Inferior parietal cortex (tissue), 1 donor: Measurements from ENCODE around the gene DTWD1.
A peak's percentile ranks its signal among the peaks of the same experiment; 100 is the strongest.
"Not testable (repeated sequence)": the region's sequence is repeated elsewhere in the genome, so short reads cannot be mapped to it uniquely, and the experiment has no call there.

Source experiments
- DNase-seq: peaks from one replicate; pipeline ENCODE4 v3.0.0-alpha.2; 2016; ENCODE audit errors: extremely low spot score

Gene DTWD1, protein sequence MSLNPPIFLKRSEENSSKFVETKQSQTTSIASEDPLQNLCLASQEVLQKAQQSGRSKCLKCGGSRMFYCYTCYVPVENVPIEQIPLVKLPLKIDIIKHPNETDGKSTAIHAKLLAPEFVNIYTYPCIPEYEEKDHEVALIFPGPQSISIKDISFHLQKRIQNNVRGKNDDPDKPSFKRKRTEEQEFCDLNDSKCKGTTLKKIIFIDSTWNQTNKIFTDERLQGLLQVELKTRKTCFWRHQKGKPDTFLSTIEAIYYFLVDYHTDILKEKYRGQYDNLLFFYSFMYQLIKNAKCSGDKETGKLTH

DNA sequence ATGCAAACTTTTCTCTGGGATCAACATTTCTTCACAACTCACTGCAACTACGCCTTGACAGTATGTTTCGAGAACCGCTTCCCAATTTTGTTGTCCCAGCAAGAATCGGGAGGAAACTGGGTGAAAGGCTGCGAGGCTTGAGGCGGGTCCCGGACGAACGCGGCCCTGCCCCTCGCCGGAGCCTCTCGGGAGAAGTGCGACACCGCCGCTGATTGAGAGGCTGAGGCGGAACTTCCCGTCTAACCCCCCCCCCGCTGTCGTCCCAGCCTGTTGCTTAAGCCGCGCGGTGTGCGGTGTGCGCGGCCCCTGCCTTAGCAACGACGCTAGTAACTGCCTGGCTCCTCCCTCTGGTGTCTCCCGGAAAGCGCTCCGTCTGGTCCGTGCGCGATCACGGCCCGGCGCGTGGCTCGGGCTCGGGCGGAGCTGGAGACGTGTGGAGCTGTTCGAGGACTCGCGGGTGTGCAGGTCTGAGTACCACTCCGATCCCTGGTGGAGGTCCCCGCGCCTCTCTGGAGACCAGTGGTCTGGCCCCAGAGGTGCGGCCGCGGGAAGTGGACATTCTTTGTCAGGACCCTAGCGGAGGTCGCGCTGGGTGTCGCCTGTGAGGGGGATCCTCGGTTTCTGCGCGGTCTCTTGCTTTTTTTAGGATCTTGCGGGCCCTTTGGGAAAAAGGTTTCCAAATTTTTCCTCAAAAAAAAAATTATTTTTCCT is at the start of gene DTWD1, which contains the start of gene FAM227B:
Gene DTWD1 (plus strand): TSS at position 391 of the 711 bp plus-strand sequence. CDS start 4,120 bp downstream, outside the sequence.
Gene FAM227B (minus strand): TSS at position 161 of the 711 bp plus-strand sequence. CDS start 5,647 bp downstream, outside the sequence.
- DNase-seq, result peak; percentile 93

DNA sequence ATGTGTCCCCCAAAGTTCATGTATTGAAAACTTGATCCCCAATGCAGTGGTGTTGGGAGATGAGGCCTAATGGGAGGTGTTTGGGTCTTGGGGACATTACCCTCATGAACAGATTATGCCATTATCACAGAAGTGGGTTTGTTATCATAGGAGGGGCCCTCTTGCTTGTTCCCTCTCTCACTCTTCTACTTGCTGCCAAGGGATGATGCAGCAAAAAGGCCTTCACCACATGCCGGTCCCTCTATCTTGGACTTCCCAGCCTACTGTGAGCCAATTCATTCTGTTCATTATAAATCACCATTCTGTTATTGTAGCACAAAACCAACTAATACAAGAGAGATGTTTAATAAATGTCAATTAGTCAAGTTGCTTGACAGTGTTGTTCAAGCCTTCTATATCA is 47.4 kb upstream of the DTWD1 start:
- no peak for DNase-seq

DNA sequence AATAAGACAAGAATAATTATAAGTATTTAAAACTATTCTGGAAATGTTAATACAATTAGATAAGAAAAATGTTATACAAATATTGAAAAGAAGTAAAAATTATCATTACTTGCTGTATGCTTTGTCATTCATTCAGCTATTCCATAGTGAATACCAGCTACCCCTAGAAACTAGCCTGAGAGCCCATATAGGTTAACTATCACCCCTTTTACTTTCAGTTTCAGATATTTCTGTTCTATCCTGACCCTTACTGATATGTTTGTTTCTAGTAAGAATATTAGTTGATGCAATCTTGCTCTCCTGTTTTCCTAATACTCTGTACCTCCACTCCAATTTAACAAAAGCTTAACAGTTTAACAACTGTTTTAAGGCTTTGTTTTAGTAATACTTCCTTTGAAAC is 31.8 kb upstream of the DTWD1 start:
- DNase-seq, result no peak

DNA sequence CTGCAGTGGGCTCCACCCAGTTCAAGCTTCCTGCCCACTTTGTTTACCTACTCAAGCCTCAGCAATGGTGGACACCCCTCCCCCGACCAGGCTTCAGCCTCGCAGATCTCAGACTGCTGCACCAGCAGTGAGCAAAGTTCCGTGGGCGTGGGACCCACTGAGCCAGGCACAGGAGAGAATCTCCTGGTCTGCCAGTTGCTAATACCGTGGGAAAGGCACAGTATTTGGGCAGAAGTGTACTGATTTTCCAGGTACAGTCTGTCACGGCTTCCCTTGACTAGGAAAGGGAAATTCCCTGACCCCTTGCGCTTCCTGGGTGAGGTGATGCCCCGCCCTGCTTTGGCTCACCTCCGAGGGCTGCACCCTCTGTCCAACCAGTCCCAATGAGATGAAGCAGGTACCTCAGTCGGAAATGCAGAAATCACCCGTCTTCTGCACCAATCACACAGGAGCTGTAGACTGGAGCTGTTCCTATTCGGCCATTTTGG is 28.0 kb upstream of the DTWD1 start:
- DNase-seq, result not testable (repeated sequence)

DNA sequence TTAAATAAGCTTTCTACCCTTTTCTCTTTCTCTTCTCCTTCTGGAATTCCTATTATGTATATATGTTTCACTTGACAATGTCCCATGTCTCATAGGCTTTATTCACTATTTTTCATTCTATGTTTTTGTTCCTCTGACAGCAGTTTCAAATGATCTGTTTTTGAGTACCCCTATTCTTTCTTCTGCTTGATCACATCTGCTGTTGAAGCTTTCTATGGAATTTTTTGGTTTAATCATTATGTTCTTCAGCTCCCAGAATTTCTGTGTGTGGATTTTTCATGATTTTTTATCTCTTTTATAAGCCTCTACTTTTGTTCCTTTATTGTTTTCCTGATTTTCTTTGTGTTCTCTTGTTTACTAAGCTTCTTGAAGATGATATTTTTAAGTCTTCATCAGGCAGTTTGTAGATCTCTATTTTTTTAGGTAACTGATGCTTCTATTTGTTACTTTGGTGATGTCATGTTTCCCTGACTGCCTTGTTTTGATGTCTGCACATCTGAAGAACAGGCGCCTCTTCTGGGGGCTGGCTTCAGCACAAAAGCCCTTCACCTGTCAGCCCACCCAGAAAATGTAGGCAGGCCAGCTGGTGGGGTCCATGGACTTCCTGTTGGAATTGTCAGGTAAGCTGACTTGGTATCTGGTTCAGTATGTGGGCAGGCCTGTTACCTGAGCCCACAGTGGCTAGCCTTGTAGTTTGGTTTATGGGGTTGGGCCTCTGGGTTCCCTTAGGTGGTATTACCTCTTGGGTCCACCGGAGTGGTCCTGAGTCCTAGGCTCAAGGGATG is 16.0 kb upstream of the DTWD1 start:
- DNase-seq, result no peak

DNA sequence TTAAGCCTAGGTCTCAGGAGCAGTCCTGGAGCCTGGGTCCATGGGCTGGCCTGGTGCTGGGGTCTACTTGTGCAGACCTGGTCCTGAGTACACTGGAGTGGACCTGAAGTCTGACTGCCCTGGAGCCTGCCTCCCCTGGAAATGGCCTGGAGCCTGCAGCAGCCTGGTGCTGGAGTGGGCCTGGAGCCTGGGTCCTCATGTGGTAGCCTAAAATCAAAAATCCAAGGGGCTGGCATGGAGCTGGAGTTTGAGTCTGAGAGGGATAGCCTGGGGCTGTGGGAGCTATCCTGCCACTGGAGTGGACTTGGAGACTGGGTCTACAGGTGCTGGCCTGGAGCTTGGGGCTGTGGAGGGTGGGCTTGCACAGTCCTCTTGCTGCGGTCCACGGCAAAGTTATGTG is 15.3 kb upstream of the DTWD1 start:
- DNase-seq, result no peak

DNA sequence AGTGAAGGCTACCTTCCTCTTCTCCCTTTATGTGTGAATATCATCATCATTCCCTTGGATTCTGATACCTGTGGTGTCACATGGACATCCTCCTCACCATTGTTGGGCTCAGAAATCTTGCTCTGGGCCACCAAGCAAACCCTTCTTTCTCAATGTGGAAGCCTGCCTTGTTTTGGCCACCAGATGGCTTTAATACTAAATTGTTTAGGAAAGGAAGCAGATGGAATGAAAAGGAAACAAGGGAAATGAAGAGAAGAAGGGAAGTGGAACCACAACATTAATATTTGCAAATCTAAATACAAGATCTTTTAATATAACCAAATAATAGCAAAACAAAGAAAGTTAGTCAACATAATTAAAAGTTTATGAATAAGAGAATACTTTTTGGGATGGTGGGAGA is 14.3 kb upstream of the DTWD1 start:
- DNase-seq, result no peak

DNA sequence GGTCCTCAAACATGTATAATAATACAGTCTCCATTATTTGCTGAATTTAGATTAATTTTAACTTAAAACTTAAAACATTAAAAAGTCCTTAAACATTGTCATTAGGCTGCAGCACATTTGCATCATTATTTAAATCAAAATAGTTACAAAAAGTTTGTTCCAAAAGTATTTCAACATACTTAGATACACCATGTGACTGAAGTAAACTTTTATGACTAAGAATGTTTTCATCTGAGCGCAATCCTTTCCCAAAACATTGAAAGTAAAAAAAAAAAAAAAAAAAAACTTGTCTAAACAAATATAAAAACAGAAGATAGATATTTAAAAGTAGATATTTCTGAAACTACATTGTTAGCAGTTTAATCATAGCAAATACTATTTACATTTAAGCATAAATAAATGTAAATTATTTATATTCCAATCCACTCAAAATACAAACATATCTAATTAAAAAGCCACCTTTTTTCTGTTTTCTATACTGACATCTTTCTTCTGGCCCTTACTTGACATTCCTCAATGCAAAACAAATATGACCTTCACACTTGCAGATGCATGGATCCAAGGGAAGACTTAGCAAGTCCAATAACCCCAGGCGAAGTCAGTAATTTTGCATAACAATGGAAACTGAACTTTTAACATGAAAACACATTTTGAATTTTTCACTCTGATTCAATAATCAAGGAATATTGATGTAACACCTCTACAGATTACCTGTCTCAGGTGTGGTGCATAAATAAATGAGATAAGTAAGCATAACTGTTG is 10.5 kb upstream of the DTWD1 start:
- DNase-seq, result no peak

DNA sequence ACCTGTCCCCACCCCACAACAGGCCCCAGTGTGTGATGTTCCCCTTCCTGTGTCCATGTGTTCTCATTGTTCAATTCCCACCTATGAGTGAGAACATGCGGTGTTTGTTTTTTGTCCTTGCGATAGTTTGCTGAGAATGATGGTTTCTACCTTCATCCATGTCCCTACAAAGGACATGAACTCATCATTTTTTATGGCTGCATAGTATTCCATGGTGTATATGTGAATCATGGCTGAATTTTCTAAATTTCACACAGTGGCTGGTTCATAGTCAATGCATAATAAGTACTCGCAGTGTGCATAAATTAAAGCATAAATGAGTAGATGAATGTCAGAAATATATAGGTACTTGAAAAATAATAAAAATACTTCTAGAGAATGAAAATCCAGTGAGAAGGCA is 8.6 kb upstream of the DTWD1 start:
- not testable (repeated sequence) for DNase-seq

DNA sequence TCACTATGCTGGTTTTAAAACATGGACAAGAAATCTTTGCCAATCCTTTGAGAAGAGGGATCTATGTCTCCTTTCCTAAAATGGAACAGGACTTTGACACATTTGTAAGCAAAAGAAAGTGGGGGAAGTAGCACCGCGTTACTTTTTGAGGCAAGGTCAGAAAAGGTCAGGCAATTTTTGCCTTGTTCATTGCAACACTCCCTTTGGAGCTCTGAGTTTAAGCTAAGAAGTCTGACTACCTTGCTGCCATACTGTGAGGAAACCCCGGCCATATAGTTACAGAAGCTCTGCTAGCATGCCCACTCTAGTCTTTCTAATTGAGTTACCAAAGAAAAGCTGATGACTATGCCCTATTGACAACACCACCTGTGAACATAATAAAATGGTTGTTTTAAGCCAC is 1.6 kb upstream of the DTWD1 start:
- DNase-seq, result no peak

DNA sequence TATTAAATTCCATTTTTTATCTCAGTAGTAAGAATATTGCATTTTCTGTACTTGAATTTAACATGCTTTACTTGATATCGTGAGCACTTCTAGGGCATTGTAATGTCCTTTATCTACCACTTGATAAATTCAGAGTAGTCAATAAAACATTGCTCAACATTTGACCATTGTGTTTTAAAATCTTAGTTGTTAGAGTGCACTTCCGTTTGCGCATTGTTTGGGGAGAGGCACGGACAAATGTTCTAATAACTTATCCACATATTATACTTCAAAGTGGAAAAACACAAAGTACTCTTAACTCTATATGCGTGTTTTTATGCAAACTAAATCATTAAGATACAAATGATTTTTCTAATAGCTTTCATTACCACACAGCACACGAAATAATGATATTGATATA is 649 bp upstream of the DTWD1 start:
- DNase-seq, result peak; percentile 27

DNA sequence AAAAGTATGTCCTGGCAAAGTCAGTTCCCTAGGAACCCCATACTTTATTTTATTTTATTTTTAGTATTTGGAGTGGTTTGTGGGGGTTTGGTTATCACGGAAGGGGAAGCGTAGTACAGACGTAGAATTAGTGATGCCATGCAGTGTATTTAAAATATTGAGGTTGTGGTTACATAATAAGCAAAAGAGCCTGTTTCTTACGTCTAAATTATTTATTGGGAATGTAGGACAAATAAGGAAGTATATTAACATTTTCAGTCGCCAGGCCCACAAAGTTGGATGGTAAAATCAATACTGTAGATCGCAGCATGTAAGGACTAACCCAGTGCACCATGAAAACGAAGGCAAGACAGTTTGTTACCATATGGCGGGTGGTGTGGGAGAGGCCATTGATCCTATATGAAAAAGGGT is 558 bp downstream of the DTWD1 start:
- no peak for DNase-seq

DNA sequence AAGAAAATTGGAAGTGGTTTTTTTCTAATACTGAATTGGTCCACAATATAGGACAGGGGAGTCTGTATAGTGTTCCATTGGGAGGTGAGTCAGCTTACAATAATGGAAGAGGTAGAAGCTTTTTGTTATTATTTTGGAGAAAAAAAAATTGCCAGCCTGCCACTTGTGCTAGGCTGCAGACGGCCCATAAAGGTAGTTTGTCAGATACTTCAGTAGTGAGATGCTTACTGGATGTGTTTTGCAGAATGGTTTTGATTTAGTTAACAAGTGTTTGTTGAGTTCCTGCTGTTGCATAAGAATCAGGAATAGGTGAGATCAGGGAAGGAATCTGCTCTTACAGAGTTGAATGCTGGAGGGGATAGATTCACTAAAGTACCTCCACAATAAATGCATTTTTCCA is 1.0 kb downstream of the DTWD1 start:
- no peak for DNase-seq

DNA sequence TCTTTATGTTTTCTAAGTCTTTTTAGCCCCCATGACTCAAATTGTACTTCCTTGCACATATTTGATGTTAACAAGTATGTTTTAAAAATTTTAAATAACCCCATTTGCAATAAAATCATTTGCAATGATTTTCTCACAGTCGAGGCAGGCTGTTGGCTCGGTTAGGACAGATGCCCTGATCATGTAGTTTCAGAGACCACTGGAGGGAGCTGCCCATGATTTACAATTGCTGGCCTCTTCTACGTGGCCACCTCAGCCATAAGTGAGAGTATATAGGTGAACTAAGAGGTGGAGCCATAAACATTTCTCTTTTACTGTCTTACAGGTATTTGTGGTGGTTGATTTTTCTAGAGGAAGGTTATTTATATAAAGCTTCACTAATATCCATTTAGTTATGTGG is 1.7 kb downstream of the DTWD1 start:
- no peak for DNase-seq

DNA sequence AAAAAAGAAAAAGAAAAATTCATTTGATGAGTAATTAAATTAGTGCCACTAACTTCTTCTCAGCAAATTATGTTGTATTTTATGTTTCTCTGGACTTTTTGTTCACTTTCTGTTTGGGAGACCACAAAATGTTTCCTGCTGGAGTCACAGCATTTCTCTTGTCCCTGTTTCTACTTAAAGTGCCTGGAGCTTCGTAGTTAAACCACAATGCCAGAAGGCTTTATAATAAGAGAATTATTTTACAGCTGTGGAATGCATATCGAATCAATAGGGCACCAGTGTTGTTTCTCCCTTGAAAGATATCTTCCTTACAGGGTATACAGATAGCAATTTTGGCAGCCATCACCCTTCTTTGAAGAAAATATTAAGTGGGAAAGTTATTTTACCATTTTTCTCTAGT is 3.2 kb downstream of the DTWD1 start:
- DNase-seq, result no peak

DNA sequence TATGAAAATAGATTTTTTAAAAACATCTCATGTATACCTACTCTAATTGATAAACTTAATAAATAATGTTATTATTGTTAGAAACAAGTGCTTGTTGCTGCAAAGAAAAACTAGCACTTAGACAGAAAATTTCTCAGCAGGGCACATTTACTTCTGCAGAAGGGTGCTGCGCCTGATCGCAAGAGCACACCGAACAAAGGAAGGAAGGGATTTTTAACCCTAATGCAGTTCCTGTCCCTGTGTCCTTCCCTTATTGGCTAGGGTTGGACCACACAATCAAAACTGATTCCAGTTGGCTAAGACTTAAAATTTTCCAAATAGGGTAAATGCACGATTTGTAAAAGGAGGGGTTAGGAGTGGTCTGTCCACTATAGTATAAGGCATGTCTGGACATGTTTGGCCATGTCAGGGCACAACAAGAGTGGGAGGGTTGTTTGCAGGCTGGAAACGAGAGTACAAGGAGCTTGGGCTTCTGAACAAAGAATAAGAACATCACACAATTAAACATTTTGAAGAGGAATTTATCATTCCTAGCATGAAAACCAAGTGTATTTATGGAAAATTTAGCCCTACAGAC is 4.7 kb downstream of the DTWD1 start:
- DNase-seq, result no peak

DNA sequence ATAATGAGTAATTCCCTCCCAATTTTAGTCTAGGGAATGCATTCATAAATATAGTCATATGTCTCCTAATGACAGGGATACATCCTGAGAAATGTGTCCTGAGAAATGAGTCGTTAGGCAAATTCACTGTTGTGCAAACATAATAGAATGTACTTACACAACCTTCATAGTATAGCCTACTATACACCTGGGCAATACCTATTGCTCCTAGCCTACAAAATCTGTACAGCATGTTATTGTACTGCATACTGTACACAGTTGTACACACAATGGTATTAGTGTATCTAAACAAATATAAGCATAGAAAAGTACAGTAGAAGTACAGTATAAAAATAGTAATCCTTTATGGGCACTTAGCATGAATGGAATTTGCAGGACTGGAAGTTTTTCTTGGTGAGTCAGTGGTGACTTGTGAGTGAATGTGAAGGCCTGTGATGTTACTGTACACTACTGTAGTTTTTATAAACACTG is 6.6 kb downstream of the DTWD1 start:
- no peak for DNase-seq

DNA sequence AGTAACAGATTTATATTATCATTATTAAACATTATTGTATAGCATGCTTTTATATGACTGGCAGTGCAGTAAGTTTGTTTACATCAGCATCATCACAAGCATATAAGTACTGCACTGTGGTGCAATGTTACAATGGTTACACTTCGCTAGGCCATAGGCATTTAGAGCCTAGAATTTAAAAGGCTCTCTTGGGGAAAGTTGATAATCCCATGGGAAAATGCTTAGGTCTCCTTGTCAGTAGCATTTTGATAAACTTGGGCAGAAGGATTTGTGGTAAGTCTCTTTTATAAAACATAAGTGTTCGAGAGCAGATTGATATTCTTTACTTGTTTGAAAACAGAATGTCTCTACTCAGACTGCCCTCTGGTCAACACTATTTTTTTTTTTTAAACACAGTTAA is 7.5 kb downstream of the DTWD1 start:
- DNase-seq, result no peak

DNA sequence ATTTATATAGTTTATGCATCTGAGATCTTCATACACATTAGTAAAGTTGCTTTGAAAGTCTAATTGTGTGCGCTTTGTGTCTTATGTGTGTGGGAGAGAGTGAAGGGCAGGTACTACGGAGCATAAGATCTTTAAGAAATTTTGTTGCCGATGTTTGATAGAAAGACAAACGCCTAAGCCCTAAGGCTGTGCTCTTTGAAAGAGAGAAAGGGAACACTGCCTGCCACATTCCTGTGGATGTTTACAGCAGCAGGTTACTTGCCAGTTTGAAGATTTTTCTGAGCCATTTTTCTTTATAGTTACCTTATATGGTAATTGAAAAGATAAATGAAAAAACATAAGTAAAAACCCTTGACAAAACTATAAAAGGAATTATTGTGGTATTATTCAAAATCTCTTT is 17.0 kb downstream of the DTWD1 start:
- DNase-seq, result no peak

DNA sequence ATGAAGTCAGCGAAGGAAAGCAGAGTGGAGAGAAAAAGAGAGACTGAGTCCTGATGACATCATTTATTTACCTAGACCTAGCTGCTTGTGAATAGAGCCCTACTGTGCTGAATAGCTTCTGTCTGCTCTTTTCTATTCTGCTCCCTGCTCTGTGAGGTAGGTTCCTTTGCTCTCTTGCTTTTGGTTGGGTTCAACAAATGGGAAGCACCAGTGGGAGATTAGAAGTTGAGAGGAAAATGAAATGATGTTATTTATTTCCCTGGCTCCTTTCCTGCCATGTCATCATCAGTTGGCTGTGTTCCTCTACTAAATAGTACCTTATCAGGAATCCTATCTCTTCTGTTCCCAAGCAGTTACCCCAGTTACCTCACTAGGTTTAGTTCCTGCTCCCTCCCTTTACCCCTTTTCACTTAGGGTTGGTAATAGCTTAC is 23.5 kb downstream of the DTWD1 start:
- no peak for DNase-seq

DNA sequence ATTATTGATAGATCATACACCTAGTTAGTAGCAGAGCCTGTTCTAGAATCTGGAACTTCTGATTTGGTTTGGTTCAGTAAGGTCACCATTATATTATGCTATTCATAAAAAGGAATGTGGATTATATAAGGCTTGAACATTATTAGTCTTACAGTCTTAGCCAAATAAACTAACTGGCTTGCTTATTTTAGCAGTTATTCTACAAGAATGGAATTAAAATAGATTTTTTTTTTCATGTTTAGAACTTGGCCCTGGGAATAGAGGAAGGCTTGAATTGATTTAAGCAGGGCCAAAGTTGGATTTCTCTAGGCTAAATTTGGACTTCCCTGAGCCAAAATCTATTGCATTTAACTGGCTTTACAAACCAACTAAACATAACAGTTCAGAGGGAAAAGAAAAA is 24.4 kb downstream of the DTWD1 start:
- DNase-seq, result no peak
